Vagina (tissue), 2 donors: ENCODE results near the gene LIN9. TPM values are rescaled to one million over a fixed set of nuclear protein-coding genes. Genes with fewer than 3 reads are reported as not detected.
"Not testable (repeated sequence)": the region's sequence is repeated elsewhere in the genome, so short reads cannot be mapped to it uniquely, and the experiment has no call there.

Source experiments
- DNase-seq, 2 donors: peaks; one replicate each; pipeline ENCODE4 v3.0.0-alpha.2; 2017; ENCODE audit errors: extremely low spot score in 2 of 2
- H3K27ac ChIP-seq: fragments of 200-600 bp; sonication (generic); one replicate; pipeline ENCODE4 v1.5.1; 2019
- H3K27me3 ChIP-seq: fragments of 200-600 bp; sonication (generic); one replicate; pipeline ENCODE4 v1.5.1; 2019
- H3K36me3 ChIP-seq, 2 donors: fragments of 200-600 bp; sonication (generic); one replicate each; pipeline ENCODE4 v1.5.1; 2017 to 2019
- H3K4me1 ChIP-seq: fragments of 200-600 bp; sonication (generic); one replicate; pipeline ENCODE4 v1.5.1; 2019
- H3K4me3 ChIP-seq, 2 donors: fragments of 200-600 bp; sonication (generic); 1 replicate in 1 of 2; 2 replicates in 1 of 2; pipeline ENCODE4 v1.5.1; 2016 to 2019
- H3K9me3 ChIP-seq: fragments of 200-600 bp; sonication (generic); one replicate; pipeline ENCODE4 v1.5.1; 2019
- CTCF ChIP-seq, 3 experiments: fragments of 450-650 bp in 2 of 3; fragments of 200-600 bp in 1 of 3; sonication (generic) in 1 of 3; IDR thresholded peaks; one replicate each; pipeline ENCODE4 v1.5.1; 2017 to 2019; ENCODE audit warnings: antibody characterized with exemption in 3 of 3, mild to moderate bottlenecking in 2 of 3, moderate library complexity in 2 of 3
- POLR2A ChIP-seq, 2 donors: fragments of 450-650 bp; IDR thresholded peaks; one replicate each; pipeline ENCODE4 v1.6.1; 2017; ENCODE audit warnings: antibody characterized with exemption in 2 of 2, mild to moderate bottlenecking in 2 of 2, moderate library complexity in 2 of 2
- POLR2AphosphoS5 ChIP-seq, 2 donors: sonication (generic); formaldehyde crosslinking; IDR thresholded peaks; one replicate each; pipeline ENCODE4 v1.9.0; 2017; ENCODE audit warnings: antibody characterized with exemption in 2 of 2, mild to moderate bottlenecking in 2 of 2, low read depth in 1 of 2; ENCODE audit not compliant: insufficient read depth in 1 of 2
- intact Hi-C: fragments of 100-400 bp; cut with DNase I; formaldehyde crosslinking; loops from one replicate; pipeline ENCODE4 v1.15.1; 2023
- total RNA-seq: library from RNA; depleted of rRNA; stranded (reverse); fragments of >200 nt; gene quantifications from one replicate; pipeline ENCODE4 v1.2.3, GENCODE V29; 2016

The LIN9 gene
- total RNA-seq, 1 donor from 2014 or later: 3.9 TPM

GRCh38 chr1:226279498-226279897, 29.5 kb downstream of the LIN9 start:
- Histone ChIP-seq H3K9me3 (no peaks in the 10 kb centered on the region), H3K36me3 (peaks cover 0 to 3% of the 10 kb centered on the region in 2 donors), H3K27ac (no peak overlapping the region), H3K4me1 (no peaks in the 10 kb centered on the region), H3K27me3 (no peaks in the 10 kb centered on the region), H3K4me3 (no peak overlapping the region)
- no peak for TF ChIP-seq CTCF (IDR thresholded peaks at IDR 0.05)
- no peak for TF ChIP-seq POLR2A (IDR thresholded peaks at IDR 0.05)
- TF ChIP-seq POLR2AphosphoS5 (IDR thresholded peaks at IDR 0.05; ENCODE audit: insufficient read depth in 1 of 2, low read depth in 1 of 2): no peak
- intact Hi-C loops: no loop called here
- no peak for DNase-seq

- Histone ChIP-seq H3K36me3 (no peaks in the 10 kb centered on the region), H3K27me3 (no peaks in the 10 kb centered on the region), H3K27ac (no peak overlapping the region), H3K4me3 (no peak overlapping the region), H3K9me3 (no peaks in the 10 kb centered on the region), H3K4me1 (no peaks in the 10 kb centered on the region)
- TF ChIP-seq POLR2AphosphoS5 (IDR thresholded peaks at IDR 0.05; ENCODE audit: insufficient read depth in 1 of 2, low read depth in 1 of 2) (no peak), CTCF (IDR thresholded peaks at IDR 0.05) (no peak), POLR2A (IDR thresholded peaks at IDR 0.05) (no peak)
- intact Hi-C loops: no loop called here
- no peak for DNase-seq
These were observed 31.1 kb downstream of the LIN9 start for GRCh38 chr1:226277897-226278296.

- H3K27ac ChIP-seq: no peak overlapping the region
- TF ChIP-seq CTCF (IDR thresholded peaks at IDR 0.05) (no peak), POLR2AphosphoS5 (IDR thresholded peaks at IDR 0.05; ENCODE audit: insufficient read depth in 1 of 2, low read depth in 1 of 2) (no peak), POLR2A (IDR thresholded peaks at IDR 0.05) (no peak)
- intact Hi-C loops: no loop called here
- DNase-seq: no peak
- H3K9me3 ChIP-seq: no peaks in the 10 kb centered on the region
- H3K4me1 ChIP-seq: no peaks in the 10 kb centered on the region
- H3K27me3 ChIP-seq: no peaks in the 10 kb centered on the region
- H3K4me3 ChIP-seq: no peak overlapping the region
- no peaks in the 10 kb centered on the region for H3K36me3 ChIP-seq
These were observed 32.0 kb downstream of the LIN9 start for GRCh38 chr1:226276987-226277386.

GRCh38 chr1:226276077-226276682, 32.8 kb downstream of the LIN9 start:
- no peaks in the 10 kb centered on the region for H3K27me3 ChIP-seq
- no peaks in the 10 kb centered on the region for H3K36me3 ChIP-seq
- TF ChIP-seq POLR2A (IDR thresholded peaks at IDR 0.05) (no peak), CTCF (IDR thresholded peaks at IDR 0.05) (no peak), POLR2AphosphoS5 (IDR thresholded peaks at IDR 0.05; ENCODE audit: insufficient read depth in 1 of 2, low read depth in 1 of 2) (no peak)
- H3K4me3 ChIP-seq: no peak overlapping the region
- no peaks in the 10 kb centered on the region for H3K9me3 ChIP-seq
- H3K4me1 ChIP-seq: no peaks in the 10 kb centered on the region
- intact Hi-C loops: no loop called here
- DNase-seq: no peak
- no peak overlapping the region for H3K27ac ChIP-seq

- H3K27ac ChIP-seq: no peak overlapping the region
- DNase-seq: no peak
- no peak overlapping the region for H3K4me3 ChIP-seq
- H3K9me3 ChIP-seq: no peaks in the 10 kb centered on the region
- TF ChIP-seq POLR2AphosphoS5 (IDR thresholded peaks at IDR 0.05; ENCODE audit: insufficient read depth in 1 of 2, low read depth in 1 of 2) (no peak), POLR2A (IDR thresholded peaks at IDR 0.05) (no peak), CTCF (IDR thresholded peaks at IDR 0.05) (no peak)
- H3K36me3 ChIP-seq: no peaks in the 10 kb centered on the region
- intact Hi-C loops: no loop called here
- H3K4me1 ChIP-seq: no peaks in the 10 kb centered on the region
- no peaks in the 10 kb centered on the region for H3K27me3 ChIP-seq
These were observed 34.8 kb downstream of the LIN9 start for GRCh38 chr1:226274138-226274537.

- H3K36me3 ChIP-seq, intact Hi-C loops, DNase-seq: not testable (repeated sequence)
These were observed 36.6 kb downstream of the LIN9 start for GRCh38 chr1:226272233-226272902.

More at GRCh38 chr1:226272233-226272902, 36.6 kb downstream of the LIN9 start:
- not testable (repeated sequence) for H3K27ac ChIP-seq, H3K9me3 ChIP-seq, H3K4me3 ChIP-seq, H3K27me3 ChIP-seq, H3K4me1 ChIP-seq
